Bronchial epithelial cell (primary cell): ENCODE measurements around the gene NME1. TPM values are rescaled to one million over a fixed set of nuclear protein-coding genes. Genes with fewer than 3 reads are reported as not detected.

Experiments
- DNase-seq: peaks from one replicate; pipeline ENCODE4 v3.0.0-alpha.2; 2010; ENCODE audit warnings: low read depth
- FAIRE-seq: peaks from 2 replicates; lab custom pipeline; 2011; peaks lifted over from hg19 to GRCh38; lab: Jason Lieb, UNC
- H3K27me3 ChIP-seq: 2 replicates; pipeline ENCODE4 v1.5.1; 2011; ENCODE audit warnings: low read length; ENCODE audit not compliant: control insufficient read depth, insufficient read depth
- H3K36me3 ChIP-seq: 2 replicates; pipeline ENCODE4 v1.5.1; 2011; ENCODE audit warnings: low read length; ENCODE audit not compliant: control insufficient read depth, insufficient read depth
- H3K4me3 ChIP-seq: 2 replicates; pipeline ENCODE4 v1.5.1; 2011; ENCODE audit warnings: mild to moderate bottlenecking, low read depth, low read length, control low read depth
- CTCF ChIP-seq: IDR thresholded peaks from 2 replicates; pipeline ENCODE4 v1.5.1; 2011; ENCODE audit warnings: mild to moderate bottlenecking, moderate library complexity, low read length, control low read depth, inconsistent platforms; ENCODE audit not compliant: insufficient read depth, severe bottlenecking
- total RNA-seq: library from RNA; depleted of rRNA; stranded (reverse); fragments of >200 nt; gene quantifications from 2 replicates; pipeline ENCODE4 v1.2.1, GENCODE V29; 2014

The NME1 gene
- total RNA-seq, 1 donor from 2014 or later: 204 TPM

- no peak for TF ChIP-seq CTCF
- Histone ChIP-seq H3K27me3 (no peaks in the 10 kb centered on the region), H3K36me3 (peaks cover 5% of the 10 kb centered on the region), H3K4me3 (no peak overlapping the region)
- DNase-seq: no peak
- FAIRE-seq: no peak
Measured at GRCh38 chr17:51180486-51180885, 27.1 kb downstream of the NME1 start.

GRCh38 chr17:51184124-51184523 is 30.8 kb downstream of the NME1 start:
- no peaks in the 10 kb centered on the region for H3K27me3 ChIP-seq
- DNase-seq (no peak), FAIRE-seq (no peak)
- peaks cover 10% of the 10 kb centered on the region for H3K36me3 ChIP-seq
- no peak overlapping the region for H3K4me3 ChIP-seq
- TF ChIP-seq CTCF: no peak

GRCh38 chr17:51185763-51186332 is 32.5 kb downstream of the NME1 start:
- TF ChIP-seq CTCF: no peak
- Histone ChIP-seq H3K27me3 (no peaks in the 10 kb centered on the region), H3K36me3 (peaks cover 10% of the 10 kb centered on the region), H3K4me3 (no peak overlapping the region)
- FAIRE-seq (no peak), DNase-seq (peak; percentile 12)

- FAIRE-seq: no peak
- Histone ChIP-seq H3K27me3 (no peaks in the 10 kb centered on the region), H3K36me3 (peaks cover 12% of the 10 kb centered on the region), H3K4me3 (no peak overlapping the region)
- DNase-seq: no peak
- no peak for TF ChIP-seq CTCF
Measured at GRCh38 chr17:51188271-51188833, 35.0 kb downstream of the NME1 start.

- FAIRE-seq: no peak
- Histone ChIP-seq H3K27me3 (no peaks in the 10 kb centered on the region), H3K36me3 (peaks cover 12% of the 10 kb centered on the region), H3K4me3 (no peak overlapping the region)
- DNase-seq: no peak
- TF ChIP-seq CTCF: no peak
Measured at GRCh38 chr17:51189162-51189561, 35.8 kb downstream of the NME1 start.

GRCh38 chr17:51189628-51190027 is 36.3 kb downstream of the NME1 start:
- no peak overlapping the region for H3K4me3 ChIP-seq
- no peak for FAIRE-seq
- no peak for TF ChIP-seq CTCF
- H3K27me3 ChIP-seq: no peaks in the 10 kb centered on the region
- peaks cover 9% of the 10 kb centered on the region for H3K36me3 ChIP-seq
- DNase-seq: no peak
